ENCODE results near the gene ANTXR1. TPM values are rescaled to one million over a fixed set of nuclear protein-coding genes. Genes with fewer than 3 reads are reported as not detected.

Gene ANTXR1
- total RNA-seq, 1 experiment from 2014 or later, result 37.3 TPM

DNA sequence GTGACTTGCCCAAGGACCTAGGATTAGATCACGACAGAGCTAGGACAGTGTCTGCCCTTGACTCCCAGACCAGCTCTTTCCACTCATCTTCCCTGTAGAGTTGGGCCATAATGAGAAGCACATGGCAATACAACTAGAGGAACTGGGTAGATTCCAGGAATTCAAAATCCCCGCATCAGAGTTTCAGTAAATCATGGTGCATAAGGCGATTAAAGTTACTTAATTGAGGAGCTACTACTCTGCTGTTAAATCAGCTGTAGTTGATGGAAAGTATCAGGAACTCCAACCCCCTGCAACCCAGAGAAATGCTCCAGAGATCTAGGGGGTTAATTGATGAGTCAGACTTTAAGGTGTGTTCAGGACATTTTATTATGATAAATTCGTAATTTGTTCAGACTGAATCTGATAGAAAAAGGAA lies 5.7 kb downstream of the ANTXR1 start:
- peaks cover 8% of the 10 kb centered on the region for H3K23me2 ChIP-seq (ENCODE audit: insufficient read length, low read depth, low read length, poor library complexity, severe bottlenecking)
- Mint-ChIP-seq H3K27me3 (ENCODE audit: low read depth) (no peaks in the 10 kb centered on the region; the same call in 1 of the 2 replicates), H3K9me3 (no peaks in the 10 kb centered on the region), H3K4me3 (no peak overlapping the region), H3K27ac (no peak overlapping the region), H3K4me1 (peaks cover 24 to 35% of the 10 kb centered on the region in 2 experiments), H3K36me3 (ENCODE audit: insufficient read depth in 1 of 3, low read depth in 3 of 3) (0 out of 7 replicates have a peak, but pooled peaks cover 0 to 2% (median 0%) of the 10 kb centered on the region in 3 experiments)
- no peak overlapping the region for H3K23ac ChIP-seq (ENCODE audit: insufficient read length, low read depth, low read length)
- no CpG with 5 or more reads among the region's 4 CpGs for WGBS (ENCODE audit: extremely low coverage, insufficient read length, low lambda C conversion rate)
- no peak overlapping the region for H3K9ac ChIP-seq (ENCODE audit: extremely low read depth, insufficient read length, low read length)
- H3T11ph ChIP-seq (ENCODE audit: low read length), result no peak overlapping the region
- peaks cover 2% of the 10 kb centered on the region; the same call in 1 of the 2 replicates for H3K79me2 ChIP-seq (ENCODE audit: insufficient read depth, low read length)
- no peak overlapping the region for H3K27ac ChIP-seq (ENCODE audit: insufficient read length, low read depth, low read length)
- TF ChIP-seq, protein P1, sequence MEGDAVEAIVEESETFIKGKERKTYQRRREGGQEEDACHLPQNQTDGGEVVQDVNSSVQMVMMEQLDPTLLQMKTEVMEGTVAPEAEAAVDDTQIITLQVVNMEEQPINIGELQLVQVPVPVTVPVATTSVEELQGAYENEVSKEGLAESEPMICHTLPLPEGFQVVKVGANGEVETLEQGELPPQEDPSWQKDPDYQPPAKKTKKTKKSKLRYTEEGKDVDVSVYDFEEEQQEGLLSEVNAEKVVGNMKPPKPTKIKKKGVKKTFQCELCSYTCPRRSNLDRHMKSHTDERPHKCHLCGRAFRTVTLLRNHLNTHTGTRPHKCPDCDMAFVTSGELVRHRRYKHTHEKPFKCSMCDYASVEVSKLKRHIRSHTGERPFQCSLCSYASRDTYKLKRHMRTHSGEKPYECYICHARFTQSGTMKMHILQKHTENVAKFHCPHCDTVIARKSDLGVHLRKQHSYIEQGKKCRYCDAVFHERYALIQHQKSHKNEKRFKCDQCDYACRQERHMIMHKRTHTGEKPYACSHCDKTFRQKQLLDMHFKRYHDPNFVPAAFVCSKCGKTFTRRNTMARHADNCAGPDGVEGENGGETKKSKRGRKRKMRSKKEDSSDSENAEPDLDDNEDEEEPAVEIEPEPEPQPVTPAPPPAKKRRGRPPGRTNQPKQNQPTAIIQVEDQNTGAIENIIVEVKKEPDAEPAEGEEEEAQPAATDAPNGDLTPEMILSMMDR (conservative IDR thresholded peaks at IDR 0.05), result no peak
- H4K20me1 ChIP-seq (ENCODE audit: control insufficient read depth, insufficient read depth, insufficient read length), result no peaks in the 10 kb centered on the region
- H2BK20ac ChIP-seq (ENCODE audit: low read depth, low read length, poor library complexity, severe bottlenecking), result no peak overlapping the region
- H4K8ac ChIP-seq (replicated peaks; ENCODE audit: insufficient read length, low read depth, low read length), result no peak overlapping the region
- no peak overlapping the region for H4K91ac ChIP-seq (ENCODE audit: insufficient read length, low read depth, low read length)
- no peak overlapping the region for H2AFZ ChIP-seq (ENCODE audit: low read length)
- H3K14ac ChIP-seq (ENCODE audit: insufficient read depth, low read length), result no peak overlapping the region
- H3K4me1 ChIP-seq (ENCODE audit: insufficient read depth, low read length), result 0 out of 2 replicates have a peak, but pooled peaks cover 2% of the 10 kb centered on the region
- no peak overlapping the region for H2BK5ac ChIP-seq (ENCODE audit: insufficient read length, low read length)
- H3K18ac ChIP-seq (ENCODE audit: insufficient read length, low read depth, low read length), result no peak overlapping the region
- H4K5ac ChIP-seq (ENCODE audit: insufficient read length, low read depth, low read length), result no peak overlapping the region
- H3K4ac ChIP-seq (ENCODE audit: low read depth, low read length), result no peak overlapping the region
- no peak overlapping the region for H3K56ac ChIP-seq (ENCODE audit: insufficient read length, low read depth, low read length)
- no peaks in the 10 kb centered on the region for H3K9me3 ChIP-seq (ENCODE audit: control insufficient read depth, low read depth, low read length)
- no peak overlapping the region for H2BK120ac ChIP-seq (ENCODE audit: low read depth, low read length, poor library complexity, severe bottlenecking)
- peaks cover 3% of the 10 kb centered on the region for H3K79me1 ChIP-seq (ENCODE audit: insufficient read depth, low read depth, low read length, poor library complexity, severe bottlenecking)
- H2AK5ac ChIP-seq (ENCODE audit: insufficient read length, low read length), result no peak overlapping the region
- no peak for DNase-seq
- no peak overlapping the region for H2BK15ac ChIP-seq (ENCODE audit: low read depth, low read length)
- no peak overlapping the region for H2BK12ac ChIP-seq (ENCODE audit: insufficient read length, low read depth, low read length)
- H3K4me2 ChIP-seq (ENCODE audit: insufficient read depth, insufficient read length, low read length), result no peak overlapping the region
- no peaks in the 10 kb centered on the region for H3K27me3 ChIP-seq (ENCODE audit: insufficient read depth, low read length)
